Pancreas (tissue), 10 donors: ENCODE measurements around the gene TMEM170B. TPM values are rescaled to one million over a fixed set of nuclear protein-coding genes. Genes with fewer than 3 reads are reported as not detected.

Experiments
- ATAC-seq, 4 donors: fragments of 200-7000 bp; cut with Tn5 transposase; one replicate each; pipeline versions ENCODE4 v1.8.0 to v1.9.1; 2020; ENCODE audit warnings: mild to moderate bottlenecking in 4 of 4, moderate library complexity in 4 of 4
- DNase-seq, 6 donors: peaks; one replicate each; pipeline ENCODE4 v3.0.0-alpha.2; 2020
- FAIRE-seq: peaks from 2 replicates; lab custom pipeline; 2012; peaks lifted over from hg19 to GRCh38; lab: Jason Lieb, UNC
- H3K27ac ChIP-seq, 4 donors: fragments of 200-600 bp; sonication (generic); 1 replicate in 3 of 4; 2 replicates in 1 of 4; pipeline versions ENCODE4 v1.5.0 to v1.8.0; 2020
- H3K27me3 ChIP-seq, 4 donors: fragments of 200-600 bp; one replicate each; pipeline ENCODE4 v1.8.0; 2021
- H3K36me3 ChIP-seq, 3 donors: fragments of 200-600 bp; sonication (generic) in 1 of 3; one replicate each; pipeline versions ENCODE4 v1.5.0 to v1.8.0; 2020 to 2021
- H3K4me1 ChIP-seq, 3 donors: fragments of 200-600 bp; one replicate each; pipeline ENCODE4 v1.8.0; 2021
- H3K4me3 ChIP-seq, 4 donors: fragments of 200-600 bp; sonication (generic) in 2 of 4; one replicate each; pipeline versions ENCODE4 v1.5.0 to v1.8.0; 2020 to 2021
- H3K9me3 ChIP-seq, 4 donors: fragments of 200-600 bp; one replicate each; pipeline ENCODE4 v1.8.0; 2021
- CTCF ChIP-seq, 4 donors: fragments of 200-600 bp; sonication (generic) in 3 of 4; IDR thresholded peaks; one replicate each; pipeline versions ENCODE4 v1.5.0 to v1.8.0; 2021; ENCODE audit warnings: antibody characterized with exemption in 4 of 4
- WGBS, 2 donors: extraction: QIAGEN DNeasy Blood & Tissue Kit; methylation state at CpG; one replicate each; pipeline ENCODE4 v1.1.7; 2013; 5-methylcytosine and 5-hydroxymethylcytosine counted together
- intact Hi-C, 3 donors: fragments of 100-400 bp; cut with DNase I; formaldehyde crosslinking; loops; one replicate each; pipeline versions ENCODE4 v1.11.1 to v1.14.2; 2022
- polyA plus RNA-seq, 2 donors: library from polyadenylated mRNA; stranded (reverse); fragments of 200-250 nt; gene quantifications; one replicate each; pipeline ENCODE4 v1.2.3, GENCODE V29; 2013
- total RNA-seq, 6 donors: library from RNA; stranded (reverse); fragmentation: NEBNext Ultra II Directional in 4 of 6; extraction: Animal tissue kit (Norgen Biotek cat#: 25700) in 4 of 6; gene quantifications; one replicate each; pipeline versions ENCODE4 v1.2.1 to v1.2.4, GENCODE V29; 2021 to 2023
- donor health status: healthy with polysubstance abuse.
- donor health status: DM: no; HTN: no; CAD: no; lungs with moderate emphysema.
- donor health status: DM: no; HTN: no; CAD: no.
- donor health status: control.
- donor health status: control.
- donor health status: Bipolar disorder and iron deficiency.
- donor health status: DM: yes; HTN: yes; CAD: no.
- donor health status: DM: no; HTN: no; CAD: no.
- donor health status: DM: no; HTN: no; CAD: no.
- donor health status: DM: yes; HTN: yes; CAD: no.

TMEM170B gene
- total RNA-seq (1 to 10 TPM in 4 of 6 donors, under 1 TPM in 2; 0.85 to 2.3 (median 1.6) TPM), polyA plus RNA-seq (1 to 10 TPM in 1 of 2 donors, under 1 TPM in 1; 0.49 to 1.5 TPM)

- intact Hi-C loops = no loop called here
- Histone ChIP-seq H3K36me3 (no peaks in the 10 kb centered on the region), H3K4me1 (peaks cover 0 to 21% (median 11%) of the 10 kb centered on the region in 3 donors), H3K4me3 (peak within 1 kb of the TSS; percentile 84 to 93 (median 88)), H3K9me3 (no peaks in the 10 kb centered on the region), H3K27ac (peak within 1 kb of the TSS; percentile 51 to 77 (median 73)), H3K27me3 (no peaks in the 10 kb centered on the region)
- no peak for TF ChIP-seq CTCF (IDR thresholded peaks at IDR 0.05)
- DNase-seq (peak; percentile 92 to 99 (median 94)), ATAC-seq (peak; percentile 91 to 97 (median 92)), FAIRE-seq (no peak)
- WGBS, 2 donors = 0% methylated on average over 49 to 110 of the region's 110 CpGs
These were observed at the start of gene TMEM170B for GRCh38 chr6:11537229-11538051. Gene TMEM170B (plus strand): TSS chr6:11537749. CDS start chr6:11538278, 529 bp downstream.

- Histone ChIP-seq H3K9me3 (no peaks in the 10 kb centered on the region), H3K27ac (no peak overlapping the region), H3K36me3 (no peaks in the 10 kb centered on the region), H3K4me3 (no peak overlapping the region), H3K4me1 (no peaks in the 10 kb centered on the region), H3K27me3 (no peaks in the 10 kb centered on the region)
- intact Hi-C loops = loop anchor here in 2 of 3 donors (5.0 to 10.0 kb wide), 3 partner anchors 246 to 346 kb away; no protein-coding TSS in a partner anchor
- FAIRE-seq (no peak), ATAC-seq (no peak), DNase-seq (no peak)
- no peak for TF ChIP-seq CTCF (IDR thresholded peaks at IDR 0.05)
- WGBS, 2 donors = 53 to 81% methylated on average over 6 of the region's 6 CpGs
These were observed 46.6 kb upstream of the TMEM170B start for GRCh38 chr6:11490996-11491395.

GRCh38 chr6:11491596-11492463 is 45.7 kb upstream of the TMEM170B start:
- no peaks in the 10 kb centered on the region for H3K9me3 ChIP-seq
- 82 to 84% methylated on average over 10 of the region's 10 CpGs for WGBS, 2 donors
- no peaks in the 10 kb centered on the region for H3K36me3 ChIP-seq
- H3K4me3 ChIP-seq = no peak overlapping the region
- H3K4me1 ChIP-seq = no peaks in the 10 kb centered on the region
- no peak for DNase-seq
- no peak for TF ChIP-seq CTCF (IDR thresholded peaks at IDR 0.05)
- intact Hi-C loops = loop anchor here in 2 of 3 donors (5.0 to 10.0 kb wide), 3 partner anchors 247 to 347 kb away; no protein-coding TSS in a partner anchor
- H3K27me3 ChIP-seq = no peaks in the 10 kb centered on the region
- no peak for FAIRE-seq
- no peak overlapping the region for H3K27ac ChIP-seq
- ATAC-seq = no peak

- Histone ChIP-seq H3K4me3 (no peak overlapping the region), H3K4me1 (no peaks in the 10 kb centered on the region), H3K36me3 (no peaks in the 10 kb centered on the region), H3K9me3 (no peaks in the 10 kb centered on the region), H3K27ac (no peak overlapping the region), H3K27me3 (no peaks in the 10 kb centered on the region)
- intact Hi-C loops = loop anchor here in 2 of 3 donors (5.0 to 10.0 kb wide), 3 partner anchors 248 to 348 kb away; no protein-coding TSS in a partner anchor
- ATAC-seq (no peak), FAIRE-seq (no peak), DNase-seq (no peak)
- WGBS, 2 donors = 84 to 86% methylated on average over 11 of the region's 11 CpGs
- TF ChIP-seq CTCF (IDR thresholded peaks at IDR 0.05) = no peak
These were observed 44.9 kb upstream of the TMEM170B start for GRCh38 chr6:11492464-11493290.
